NCI-H774 (cell line): ENCODE data around the gene MAP4K4.
"Not testable (repeated sequence)": the region's sequence is repeated elsewhere in the genome, so short reads cannot be mapped to it uniquely, and the experiment has no call there.

Experiments used
- DNase-seq: peaks from one replicate; lab custom pipeline; 2025; lab: John Stamatoyannopoulos, UW

MAP4K4 gene

GRCh38 chr2:101921319-101921952, 223.9 kb downstream of the MAP4K4 start:
- no peak for DNase-seq

- no peak for DNase-seq
Measured at GRCh38 chr2:101921953-101922325, 224.4 kb downstream of the MAP4K4 start.

- DNase-seq: not testable (repeated sequence)
Measured at GRCh38 chr2:101924311-101924710, 226.8 kb downstream of the MAP4K4 start.

- DNase-seq: no peak
Measured at GRCh38 chr2:101930019-101930418, 232.5 kb downstream of the MAP4K4 start.

GRCh38 chr2:101930847-101931246, 233.3 kb downstream of the MAP4K4 start:
- no peak for DNase-seq

- no peak for DNase-seq
Measured at GRCh38 chr2:101931402-101931801, 233.9 kb downstream of the MAP4K4 start.

- DNase-seq: not testable (repeated sequence)
Measured at GRCh38 chr2:101935764-101936163, 238.3 kb downstream of the MAP4K4 start.

GRCh38 chr2:101942851-101943250, 245.3 kb downstream of the MAP4K4 start:
- DNase-seq: no peak
